GM19328 (cell line): ENCODE data around the gene OXSR1.

ENCODE experiments used
- ATAC-seq: cut with Tn5 transposase; IDR thresholded peaks from one replicate; pipeline ENCODE4 v1.9.1; 2021; ENCODE audit warnings: mild to moderate bottlenecking, moderate library complexity; ENCODE audit not compliant: unreplicated experiment

The OXSR1 gene

GRCh38 chr3:38297947-38298711, 132.8 kb downstream of the OXSR1 start:
- ATAC-seq = no peak
